NCI-H345 treated with DMSO at 0.1 percent for 48 hours (cell line): ENCODE results near the gene GNAQ.
"Not testable (repeated sequence)": the region's sequence is repeated elsewhere in the genome, so short reads cannot be mapped to it uniquely, and the experiment has no call there.

Source experiments
- DNase-seq: peaks from one replicate; lab custom pipeline; 2025; ENCODE audit not compliant: unreplicated experiment; lab: John Stamatoyannopoulos, UW

GNAQ gene

GRCh38 chr9:77793849-77794248, 237.8 kb downstream of the GNAQ start:
- DNase-seq, result no peak

GRCh38 chr9:77789891-77790290, 241.7 kb downstream of the GNAQ start:
- DNase-seq, result no peak

- no peak for DNase-seq
Observed at GRCh38 chr9:77785341-77785740, 246.3 kb downstream of the GNAQ start.

GRCh38 chr9:77783518-77783917, 248.1 kb downstream of the GNAQ start:
- no peak for DNase-seq

- no peak for DNase-seq
Observed at GRCh38 chr9:77779010-77779409, 252.6 kb downstream of the GNAQ start.

- DNase-seq, result no peak
Observed at GRCh38 chr9:77773381-77773780, 258.2 kb downstream of the GNAQ start.

- DNase-seq, result no peak
Observed at GRCh38 chr9:77772646-77773045, 259.0 kb downstream of the GNAQ start.

GRCh38 chr9:77771171-77771570, 260.4 kb downstream of the GNAQ start:
- no peak for DNase-seq

GRCh38 chr9:77770340-77770739, 261.3 kb downstream of the GNAQ start:
- DNase-seq, result no peak

- DNase-seq, result no peak
Observed at GRCh38 chr9:77769246-77769645, 262.4 kb downstream of the GNAQ start.

- DNase-seq, result no peak
Observed at GRCh38 chr9:77766587-77766986, 265.0 kb downstream of the GNAQ start.

- DNase-seq, result no peak
Observed at GRCh38 chr9:77765781-77766259, 265.8 kb downstream of the GNAQ start.

GRCh38 chr9:77764894-77765780, 266.5 kb downstream of the GNAQ start:
- no peak for DNase-seq

- no peak for DNase-seq
Observed at GRCh38 chr9:77763566-77763965, 268.0 kb downstream of the GNAQ start.

GRCh38 chr9:77760919-77761318, 270.7 kb downstream of the GNAQ start:
- not testable (repeated sequence) for DNase-seq

GRCh38 chr9:77759391-77759790, 272.2 kb downstream of the GNAQ start:
- DNase-seq, result no peak

- DNase-seq, result no peak
Observed at GRCh38 chr9:77756449-77756848, 275.2 kb downstream of the GNAQ start.

- no peak for DNase-seq
Observed at GRCh38 chr9:77753180-77753579, 278.4 kb downstream of the GNAQ start.

- DNase-seq, result no peak
Observed at GRCh38 chr9:77752554-77752953, 279.1 kb downstream of the GNAQ start.

- peak; percentile 12 for DNase-seq
Observed at GRCh38 chr9:77751341-77752091, 280.1 kb downstream of the GNAQ start.

GRCh38 chr9:77750981-77751340, 280.6 kb downstream of the GNAQ start:
- DNase-seq, result no peak

GRCh38 chr9:77750284-77750683, 281.3 kb downstream of the GNAQ start:
- DNase-seq, result no peak
